ENCODE results near the gene CSRNP2.
"Not testable (repeated sequence)": the region's sequence is repeated elsewhere in the genome, so short reads cannot be mapped to it uniquely, and the experiment has no call there.

Gene CSRNP2

DNA sequence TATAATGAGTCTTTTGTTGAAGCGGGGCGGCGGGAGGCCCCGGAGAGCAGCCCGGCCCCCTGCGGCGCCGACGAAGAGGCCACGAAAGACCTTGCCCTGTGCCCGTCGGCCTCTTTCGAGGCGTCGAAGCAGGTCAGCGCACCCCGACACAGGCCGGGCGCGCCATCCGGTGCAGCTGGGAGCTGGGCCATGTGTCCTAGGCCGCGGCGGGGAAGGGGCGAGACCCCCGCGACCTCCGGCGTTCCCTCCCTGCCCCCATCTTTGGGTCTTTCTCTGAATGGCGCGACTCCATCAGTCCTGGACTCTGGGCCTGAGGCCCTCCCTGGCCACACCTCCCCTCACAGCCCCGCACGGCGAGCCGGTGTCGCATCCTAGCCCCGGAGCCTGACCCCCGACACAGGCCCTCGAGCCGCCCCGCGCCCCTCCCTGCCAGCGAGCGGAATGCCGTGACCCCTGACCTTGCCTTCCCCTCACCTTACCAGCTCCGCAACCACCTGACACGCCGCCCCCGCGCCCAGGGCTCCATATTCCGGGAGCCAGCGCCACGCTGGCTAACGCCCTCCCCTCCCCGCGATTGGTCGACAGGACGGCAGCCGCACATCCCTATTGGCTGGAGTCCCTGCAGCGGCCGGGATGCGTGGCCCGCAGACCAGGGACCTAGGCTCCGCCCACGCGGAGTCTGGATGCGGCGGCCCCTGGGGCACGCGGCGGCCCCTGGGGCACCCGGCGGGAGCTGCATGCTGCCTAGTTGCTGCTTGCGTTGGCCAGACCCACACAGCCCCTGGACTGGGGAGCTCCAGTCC, 57.4 kb downstream of the CSRNP2 start, which contains the start of gene SLC11A2:
SLC11A2 (minus strand) TSS at position 549 of the 803 bp plus-strand sequence. CDS start 15,656 bp downstream, outside the sequence.
- peaks cover 28% of the 10 kb centered on the region for H3K4me1 ChIP-seq (ENCODE audit: insufficient read depth, low read length)
- peak within 1 kb of the TSS; percentile 96 for H3K27ac ChIP-seq (ENCODE audit: low read depth, low read length)
- no peaks in the 10 kb centered on the region for H3K27me3 ChIP-seq (ENCODE audit: insufficient read depth, low read length)
- H3K36me3 ChIP-seq (ENCODE audit: insufficient read depth, low read length): no peaks in the 10 kb centered on the region
- peak within 1 kb of the TSS; percentile 94 for H3K9ac ChIP-seq (ENCODE audit: low read depth, low read length)
- H3K4me3 ChIP-seq (ENCODE audit: low read length): peak within 1 kb of the TSS; percentile 76
- no peaks in the 10 kb centered on the region for H3K9me3 ChIP-seq (ENCODE audit: insufficient read depth, low read depth, low read length)
- WGBS: under 1% methylated on average over 74 of the region's 74 CpGs

GRCh38 chr12:51025338-51025835, 58.0 kb downstream of the CSRNP2 start:
- WGBS: 3% methylated on average over 9 of the region's 9 CpGs
- no peaks in the 10 kb centered on the region for H3K27me3 ChIP-seq (ENCODE audit: insufficient read depth, low read length)

DNA sequence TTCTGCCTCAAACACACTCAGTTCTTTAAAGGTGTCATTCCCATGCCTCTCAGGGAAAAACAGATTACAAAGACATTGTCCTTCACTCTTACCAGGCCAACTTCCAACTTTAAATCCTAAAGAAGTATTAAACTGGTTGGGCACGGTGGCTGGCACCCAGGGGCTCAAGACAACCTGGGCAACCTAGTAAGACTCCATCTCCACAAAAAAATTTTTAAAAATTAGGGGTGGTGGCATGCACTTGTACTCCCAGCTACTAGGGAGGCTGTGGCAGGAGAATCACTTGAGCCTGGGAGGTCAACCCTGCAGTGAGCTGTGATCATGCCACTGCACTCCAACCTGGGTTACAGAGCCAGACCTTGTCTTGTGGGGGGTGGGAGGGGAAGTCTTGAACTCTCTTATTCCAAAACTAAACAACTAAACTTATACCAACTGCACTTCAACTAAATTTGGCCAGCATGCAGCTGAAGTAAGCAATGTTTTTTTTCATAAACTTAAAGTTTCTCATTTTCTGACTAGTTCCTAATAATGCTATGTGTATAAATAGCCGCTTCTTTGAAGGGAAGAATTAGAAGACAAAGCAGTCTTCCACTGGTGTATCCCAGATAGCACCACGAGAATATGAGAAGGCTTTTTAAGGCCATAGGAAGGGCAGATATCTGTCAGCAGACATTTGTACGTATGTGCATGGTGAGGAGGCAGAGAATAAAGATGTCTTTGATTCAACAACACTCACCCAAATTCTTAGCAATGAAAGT, 59.6 kb downstream of the CSRNP2 start:
- H3K36me3 ChIP-seq (ENCODE audit: insufficient read depth, low read length): no peaks in the 10 kb centered on the region
- no peaks in the 10 kb centered on the region for H3K27me3 ChIP-seq (ENCODE audit: insufficient read depth, low read length)
- H3K9ac ChIP-seq (ENCODE audit: low read depth, low read length): peak overlapping the region; percentile 94; the same call in 1 of the 2 replicates
- no peaks in the 10 kb centered on the region for H3K9me3 ChIP-seq (ENCODE audit: insufficient read depth, low read depth, low read length)
- H3K4me1 ChIP-seq (ENCODE audit: insufficient read depth, low read length): peaks cover 26% of the 10 kb centered on the region
- H3K4me3 ChIP-seq (ENCODE audit: low read length): peak overlapping the region; percentile 76; the same call in 1 of the 2 replicates
- H3K27ac ChIP-seq (ENCODE audit: low read depth, low read length): no peak overlapping the region
- 90% methylated on average over 4 of the region's 4 CpGs for WGBS

More at GRCh38 chr12:51025338-51025835, 58.0 kb downstream of the CSRNP2 start:
- Histone ChIP-seq H3K4me3 (ENCODE audit: low read length) (peak overlapping the region; percentile 76), H3K27ac (ENCODE audit: low read depth, low read length) (peak overlapping the region; percentile 96), H3K4me1 (ENCODE audit: insufficient read depth, low read length) (peaks cover 28% of the 10 kb centered on the region), H3K9ac (ENCODE audit: low read depth, low read length) (peak overlapping the region; percentile 94), H3K9me3 (ENCODE audit: insufficient read depth, low read depth, low read length) (no peaks in the 10 kb centered on the region), H3K36me3 (ENCODE audit: insufficient read depth, low read length) (no peaks in the 10 kb centered on the region)

DNA sequence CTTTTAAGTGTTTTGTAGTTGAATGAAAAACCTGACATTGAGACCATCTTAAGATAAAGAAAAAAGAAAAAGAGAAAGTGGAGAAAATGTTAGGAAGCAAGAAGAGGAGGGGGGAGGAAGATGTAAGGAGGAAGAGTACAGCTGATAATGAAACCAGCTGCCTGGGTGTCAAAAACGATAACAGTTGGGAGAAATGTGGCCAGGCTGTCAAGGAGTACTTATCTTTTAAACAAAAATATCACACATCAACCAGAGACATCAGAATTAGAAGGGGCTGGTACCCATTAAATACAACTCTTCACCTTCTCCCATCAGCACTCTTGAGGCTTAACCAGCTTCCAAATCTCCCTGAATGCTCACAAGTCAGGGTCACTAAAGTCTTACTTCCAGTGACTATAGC, 61.7 kb downstream of the CSRNP2 start:
- no peaks in the 10 kb centered on the region for H3K27me3 ChIP-seq (ENCODE audit: insufficient read depth, low read length)
- no peak overlapping the region for H3K27ac ChIP-seq (ENCODE audit: low read depth, low read length)
- H3K9ac ChIP-seq (ENCODE audit: low read depth, low read length): no peak overlapping the region
- H3K4me3 ChIP-seq (ENCODE audit: low read length): no peak overlapping the region
- H3K4me1 ChIP-seq (ENCODE audit: insufficient read depth, low read length): peaks cover 12% of the 10 kb centered on the region; the same call in 1 of the 2 replicates
- H3K36me3 ChIP-seq (ENCODE audit: insufficient read depth, low read length): no peaks in the 10 kb centered on the region
- no peaks in the 10 kb centered on the region for H3K9me3 ChIP-seq (ENCODE audit: insufficient read depth, low read depth, low read length)
- 90% methylated on average over 1 of the region's 1 CpG for WGBS

- H3K4me3 ChIP-seq (ENCODE audit: low read length): no peak overlapping the region
- WGBS: 97% methylated on average over 6 of the region's 7 CpGs
- H3K9ac ChIP-seq (ENCODE audit: low read depth, low read length): no peak overlapping the region
- H3K27me3 ChIP-seq (ENCODE audit: insufficient read depth, low read length): no peaks in the 10 kb centered on the region
- peaks cover 12% of the 10 kb centered on the region; the same call in 1 of the 2 replicates for H3K4me1 ChIP-seq (ENCODE audit: insufficient read depth, low read length)
- H3K27ac ChIP-seq (ENCODE audit: low read depth, low read length): no peak overlapping the region
- no peaks in the 10 kb centered on the region for H3K36me3 ChIP-seq (ENCODE audit: insufficient read depth, low read length)
- H3K9me3 ChIP-seq (ENCODE audit: insufficient read depth, low read depth, low read length): no peaks in the 10 kb centered on the region
These were observed 62.8 kb downstream of the CSRNP2 start for GRCh38 chr12:51020448-51021182.

- 80% methylated on average over 1 of the region's 2 CpGs for WGBS
- H3K27ac ChIP-seq (ENCODE audit: low read depth, low read length): no peak overlapping the region
- H3K36me3 ChIP-seq (ENCODE audit: insufficient read depth, low read length): no peaks in the 10 kb centered on the region
- no peak overlapping the region for H3K4me3 ChIP-seq (ENCODE audit: low read length)
- peaks cover 11% of the 10 kb centered on the region; the same call in 1 of the 2 replicates for H3K4me1 ChIP-seq (ENCODE audit: insufficient read depth, low read length)
- H3K9me3 ChIP-seq (ENCODE audit: insufficient read depth, low read depth, low read length): no peaks in the 10 kb centered on the region
- H3K9ac ChIP-seq (ENCODE audit: low read depth, low read length): no peak overlapping the region
- no peaks in the 10 kb centered on the region for H3K27me3 ChIP-seq (ENCODE audit: insufficient read depth, low read length)
These were observed 63.5 kb downstream of the CSRNP2 start for GRCh38 chr12:51019927-51020326.

DNA sequence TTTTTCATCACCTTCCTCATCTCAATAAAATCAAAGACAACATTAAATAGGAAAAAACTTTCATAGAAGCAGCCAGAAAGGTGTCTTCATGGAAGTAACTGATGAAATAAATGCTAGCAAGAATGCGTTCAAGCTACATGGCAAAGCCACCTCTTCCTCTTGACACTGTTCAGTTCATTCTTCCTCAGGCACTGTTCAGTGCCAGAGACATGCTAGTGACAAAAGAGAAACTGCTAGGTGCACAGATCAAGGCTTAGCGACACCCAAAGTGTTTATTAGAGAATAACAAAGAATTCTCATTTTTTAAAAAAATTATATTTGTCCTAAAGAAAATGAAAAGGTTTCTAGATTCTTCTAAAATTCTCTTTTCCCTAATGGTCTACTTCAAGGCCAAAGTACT, 64.4 kb downstream of the CSRNP2 start:
- Histone ChIP-seq H3K27ac (ENCODE audit: low read depth, low read length) (no peak overlapping the region), H3K4me1 (ENCODE audit: insufficient read depth, low read length) (peaks cover 1% of the 10 kb centered on the region; the same call in 1 of the 2 replicates), H3K4me3 (ENCODE audit: low read length) (no peak overlapping the region), H3K9me3 (ENCODE audit: insufficient read depth, low read depth, low read length) (no peaks in the 10 kb centered on the region), H3K9ac (ENCODE audit: low read depth, low read length) (no peak overlapping the region), H3K27me3 (ENCODE audit: insufficient read depth, low read length) (no peaks in the 10 kb centered on the region), H3K36me3 (ENCODE audit: insufficient read depth, low read length) (no peaks in the 10 kb centered on the region)
- WGBS: 98% methylated on average over 2 of the region's 2 CpGs

GRCh38 chr12:51017452-51017851, 65.9 kb downstream of the CSRNP2 start:
- Histone ChIP-seq H3K9me3 (ENCODE audit: insufficient read depth, low read depth, low read length) (no peaks in the 10 kb centered on the region), H3K27ac (ENCODE audit: low read depth, low read length) (no peak overlapping the region), H3K4me1 (ENCODE audit: insufficient read depth, low read length) (peaks cover 6% of the 10 kb centered on the region; the same call in 1 of the 2 replicates), H3K36me3 (ENCODE audit: insufficient read depth, low read length) (no peaks in the 10 kb centered on the region), H3K9ac (ENCODE audit: low read depth, low read length) (no peak overlapping the region), H3K4me3 (ENCODE audit: low read length) (no peak overlapping the region), H3K27me3 (ENCODE audit: insufficient read depth, low read length) (no peaks in the 10 kb centered on the region)

DNA sequence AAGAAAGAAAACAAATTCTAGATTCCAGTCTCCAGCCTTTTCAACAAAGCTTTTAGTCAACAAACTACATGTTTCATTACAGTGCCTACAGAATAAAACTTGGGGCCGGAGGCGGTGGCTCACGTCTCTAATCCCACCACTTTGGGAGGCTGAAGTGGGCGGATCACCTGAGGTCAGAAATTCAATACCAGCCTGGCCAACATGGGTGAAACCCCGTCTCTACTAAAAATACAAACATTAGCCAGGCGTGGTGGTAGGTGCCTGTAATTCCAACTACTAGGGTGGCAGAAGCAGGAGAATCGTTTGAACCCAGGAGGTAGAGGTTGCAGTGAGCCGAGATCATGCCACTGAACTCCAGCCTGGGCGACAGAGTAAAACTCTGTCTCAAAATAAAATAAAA, 68.9 kb downstream of the CSRNP2 start:
- WGBS: 90% methylated on average over 9 of the region's 9 CpGs
- not testable (repeated sequence) for H3K27me3 ChIP-seq (ENCODE audit: insufficient read depth, low read length)

DNA sequence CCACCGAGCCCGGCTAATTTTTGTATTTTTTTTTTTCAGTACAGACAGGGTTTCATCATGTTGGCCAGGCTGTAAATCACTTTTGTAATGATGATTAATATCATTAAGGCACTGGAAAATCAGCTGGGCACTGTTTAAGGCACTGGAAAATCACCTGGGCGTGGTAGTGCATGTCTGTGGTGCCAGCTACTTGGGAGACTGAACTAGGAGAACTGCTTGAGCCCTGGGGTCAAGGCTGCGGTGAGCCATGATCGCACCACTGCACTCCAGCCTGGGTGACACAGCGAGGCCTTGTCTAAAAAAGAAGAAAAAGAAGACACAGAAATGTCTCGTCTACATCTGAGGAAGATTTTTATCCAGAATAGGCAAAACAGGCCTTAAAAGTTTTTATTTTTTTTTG, 70.0 kb downstream of the CSRNP2 start:
- no peak overlapping the region for H3K4me3 ChIP-seq (ENCODE audit: low read length)
- H3K9ac ChIP-seq (ENCODE audit: low read depth, low read length): no peak overlapping the region
- H3K4me1 ChIP-seq (ENCODE audit: insufficient read depth, low read length): peaks cover 25% of the 10 kb centered on the region
- H3K27ac ChIP-seq (ENCODE audit: low read depth, low read length): no peak overlapping the region
- no peaks in the 10 kb centered on the region for H3K9me3 ChIP-seq (ENCODE audit: insufficient read depth, low read depth, low read length)
- H3K27me3 ChIP-seq (ENCODE audit: insufficient read depth, low read length): no peaks in the 10 kb centered on the region
- peaks cover under 1% of the 10 kb centered on the region; the same call in 1 of the 2 replicates for H3K36me3 ChIP-seq (ENCODE audit: insufficient read depth, low read length)
- WGBS: 96% methylated on average over 7 of the region's 7 CpGs

More for the DNA sequence above, 68.9 kb downstream of the CSRNP2 start:
- not testable (repeated sequence) for H3K27ac ChIP-seq (ENCODE audit: low read depth, low read length); H3K36me3 ChIP-seq (ENCODE audit: insufficient read depth, low read length); H3K9me3 ChIP-seq (ENCODE audit: insufficient read depth, low read depth, low read length); H3K4me3 ChIP-seq (ENCODE audit: low read length); H3K9ac ChIP-seq (ENCODE audit: low read depth, low read length)
- peaks cover 15% of the 10 kb centered on the region for H3K4me1 ChIP-seq (ENCODE audit: insufficient read depth, low read length)

All from HUES64 (cell line).